WTC11 (cell line): ENCODE measurements around the gene AGAP3. TPM values are rescaled to one million over a fixed set of nuclear protein-coding genes. Genes with fewer than 3 reads are reported as not detected.

Experiments used
- ATAC-seq: fragments of 200-7000 bp; cut with Tn5 transposase; 2 replicates; pipeline ENCODE4 v1.10.0; 2021; ENCODE audit warnings: mild to moderate bottlenecking, moderate library complexity
- CTCF ChIA-PET: fragments of 300-600 bp; sonication (Branson Sonifier 250); formaldehyde crosslinking; loops from one replicate; lab custom pipeline; 2021; ENCODE audit warnings: antibody characterized with exemption; lab: Charles Lee
- POLR2A ChIA-PET: fragments of 350-600 bp; sonication (Branson Sonifier 250); formaldehyde crosslinking; loops from one replicate; lab custom pipeline; 2021; ENCODE audit warnings: antibody characterized with exemption; lab: Charles Lee
- DNase-seq: peaks from one replicate; pipeline ENCODE4 v3.0.0; 2021; ENCODE audit warnings: low spot score
- H3K27ac Mint-ChIP-seq: 2 replicates; pipeline ENCODE4 v1.8.0; 2021; ENCODE audit warnings: mixed read lengths
- H3K27me3 Mint-ChIP-seq: 2 replicates; pipeline ENCODE4 v1.8.0; 2021; ENCODE audit warnings: low read depth, mild to moderate bottlenecking, moderate library complexity, mixed read lengths
- H3K36me3 Mint-ChIP-seq: 2 replicates; pipeline ENCODE4 v1.8.0; 2021; ENCODE audit warnings: mixed read lengths
- H3K4me1 Mint-ChIP-seq: 2 replicates; pipeline ENCODE4 v1.8.0; 2022; ENCODE audit warnings: mixed read lengths
- H3K4me3 Mint-ChIP-seq: 2 replicates; pipeline ENCODE4 v1.8.0; 2021; ENCODE audit warnings: mild to moderate bottlenecking, moderate library complexity, mixed read lengths
- H3K9me3 Mint-ChIP-seq: 2 replicates; pipeline ENCODE4 v1.8.0; 2021; ENCODE audit warnings: mixed read lengths
- ATF1 ChIP-seq: sonication (generic); formaldehyde crosslinking; IDR thresholded peaks from 2 replicates; pipeline ENCODE4 v1.8.1; 2023; ENCODE audit warnings: mild to moderate bottlenecking, moderate library complexity, missing genetic modification reagents
- CBFB ChIP-seq: sonication (generic); formaldehyde crosslinking; IDR thresholded peaks from 2 replicates; pipeline ENCODE4 v1.8.1; 2022; ENCODE audit warnings: mild to moderate bottlenecking, low read depth, missing genetic modification reagents
- EMX1 ChIP-seq: fragments of 250-450 bp; sonication (Bioruptor Pico); IDR thresholded peaks from 2 replicates; pipeline ENCODE4 v1.8.0; 2021; ENCODE audit warnings: mild to moderate bottlenecking
- FOXK1 ChIP-seq: sonication (generic); formaldehyde crosslinking; IDR thresholded peaks from 2 replicates; pipeline ENCODE4 v1.8.0; 2022; ENCODE audit warnings: mild to moderate bottlenecking, moderate library complexity, missing genetic modification reagents
- GABPB1 ChIP-seq: sonication (generic); formaldehyde crosslinking; IDR thresholded peaks from 2 replicates; pipeline ENCODE4 v1.8.1; 2023; ENCODE audit warnings: mild to moderate bottlenecking, missing genetic modification reagents
- JUN ChIP-seq: sonication (generic); formaldehyde crosslinking; IDR thresholded peaks from 2 replicates; pipeline ENCODE4 v1.8.0; 2023; ENCODE audit warnings: mild to moderate bottlenecking, missing genetic modification reagents
- MYBL2 ChIP-seq: sonication (generic); formaldehyde crosslinking; IDR thresholded peaks from 2 replicates; pipeline ENCODE4 v1.8.1; 2023; ENCODE audit warnings: mild to moderate bottlenecking, moderate library complexity, missing genetic modification reagents
- NR1H2 ChIP-seq: sonication (generic); formaldehyde crosslinking; IDR thresholded peaks from 2 replicates; pipeline ENCODE4 v1.9.0; 2021; ENCODE audit warnings: mild to moderate bottlenecking, moderate library complexity, missing genetic modification reagents
- TEAD4 ChIP-seq: sonication (generic); formaldehyde crosslinking; IDR thresholded peaks from 2 replicates; pipeline ENCODE4 v1.8.0; 2022; ENCODE audit warnings: mild to moderate bottlenecking, missing genetic modification reagents
- ZBTB21 ChIP-seq: sonication (generic); formaldehyde crosslinking; IDR thresholded peaks from 2 replicates; pipeline ENCODE4 v1.8.1; 2023; ENCODE audit warnings: mild to moderate bottlenecking, missing genetic modification reagents, borderline replicate concordance
- ZNF121 ChIP-seq: sonication (generic); formaldehyde crosslinking; IDR thresholded peaks from 2 replicates; pipeline ENCODE4 v1.8.0; 2023; ENCODE audit warnings: missing genetic modification reagents
- ZNF138 ChIP-seq: sonication (generic); formaldehyde crosslinking; conservative IDR thresholded peaks from 2 replicates; pipeline ENCODE4 v1.8.1; 2022; ENCODE audit warnings: mild to moderate bottlenecking, moderate library complexity, missing genetic modification reagents
- ZNF263 ChIP-seq: sonication (generic); formaldehyde crosslinking; IDR thresholded peaks from 2 replicates; pipeline ENCODE4 v1.8.1; 2022; ENCODE audit warnings: low read depth, mild to moderate bottlenecking, moderate library complexity, missing genetic modification reagents
- ZNF416 ChIP-seq: fragments of 250-450 bp; sonication (Bioruptor Pico); IDR thresholded peaks from 2 replicates; pipeline ENCODE4 v1.9.0; 2021; ENCODE audit warnings: mild to moderate bottlenecking, inconsistent platforms
- total RNA-seq: library from RNA; stranded (reverse); gene quantifications from 3 replicates; pipeline ENCODE4 v1.2.3, GENCODE V29; 2021
- TF ChIP-seq, protein P1 (sequence below): fragments of 250-450 bp; sonication (Bioruptor Pico); IDR thresholded peaks from 2 replicates; pipeline ENCODE4 v1.8.0; 2021; ENCODE audit warnings: mild to moderate bottlenecking
- TF ChIP-seq, protein P2 (sequence below): sonication (generic); formaldehyde crosslinking; IDR thresholded peaks from 2 replicates; pipeline ENCODE4 v1.8.0; 2023; ENCODE audit warnings: missing genetic modification reagents, mild to moderate bottlenecking, borderline replicate concordance
- TF ChIP-seq, protein P3 (sequence below): sonication (generic); formaldehyde crosslinking; IDR thresholded peaks from 2 replicates; pipeline ENCODE4 v1.8.0; 2022; ENCODE audit warnings: missing genetic modification reagents
- TF ChIP-seq, protein P4 (sequence below): sonication (generic); formaldehyde crosslinking; conservative IDR thresholded peaks from 2 replicates; pipeline ENCODE4 v1.8.1; 2023; ENCODE audit warnings: mild to moderate bottlenecking, low read depth, missing genetic modification reagents, moderate library complexity
- TF ChIP-seq, protein P5 (sequence below): sonication (generic); formaldehyde crosslinking; IDR thresholded peaks from 2 replicates; pipeline ENCODE4 v1.8.1; 2022; ENCODE audit warnings: mild to moderate bottlenecking, moderate library complexity, missing genetic modification reagents
- TF ChIP-seq, protein P6 (sequence below): sonication (generic); formaldehyde crosslinking; IDR thresholded peaks from 2 replicates; pipeline ENCODE4 v1.8.1; 2023; ENCODE audit warnings: mild to moderate bottlenecking, missing genetic modification reagents, moderate library complexity

Gene AGAP3
- total RNA-seq, 1 experiment from 2014 or later = 163 TPM

DNA sequence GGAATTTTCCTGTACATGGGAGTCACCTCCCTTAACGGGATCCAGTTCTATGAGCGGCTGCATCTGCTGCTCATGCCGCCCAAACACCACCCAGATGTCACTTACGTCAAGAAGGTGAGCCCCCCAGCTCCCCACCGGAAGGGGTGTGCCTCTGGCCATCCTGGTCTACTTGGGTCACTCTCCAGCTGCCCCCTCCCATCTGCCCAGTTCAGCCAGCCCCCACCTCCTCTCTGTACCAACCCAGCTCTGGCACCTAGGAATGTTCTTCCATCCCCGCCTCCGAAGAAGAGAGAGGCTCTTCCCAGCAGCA is 10.7 kb upstream of the AGAP3 start:
- TF ChIP-seq, protein P1, sequence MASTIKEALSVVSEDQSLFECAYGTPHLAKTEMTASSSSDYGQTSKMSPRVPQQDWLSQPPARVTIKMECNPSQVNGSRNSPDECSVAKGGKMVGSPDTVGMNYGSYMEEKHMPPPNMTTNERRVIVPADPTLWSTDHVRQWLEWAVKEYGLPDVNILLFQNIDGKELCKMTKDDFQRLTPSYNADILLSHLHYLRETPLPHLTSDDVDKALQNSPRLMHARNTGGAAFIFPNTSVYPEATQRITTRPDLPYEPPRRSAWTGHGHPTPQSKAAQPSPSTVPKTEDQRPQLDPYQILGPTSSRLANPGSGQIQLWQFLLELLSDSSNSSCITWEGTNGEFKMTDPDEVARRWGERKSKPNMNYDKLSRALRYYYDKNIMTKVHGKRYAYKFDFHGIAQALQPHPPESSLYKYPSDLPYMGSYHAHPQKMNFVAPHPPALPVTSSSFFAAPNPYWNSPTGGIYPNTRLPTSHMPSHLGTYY (CRISPR knock-in tag) = no peak
- TF ChIP-seq ZNF138 (CRISPR knock-in tag) (no peak), ZNF263 (CRISPR knock-in tag) (no peak), JUN (CRISPR knock-in tag) (no peak), ZBTB21 (CRISPR knock-in tag) (no peak), GABPB1 (no peak), EMX1 (CRISPR knock-in tag) (no peak), ZNF416 (no peak), MYBL2 (CRISPR knock-in tag) (no peak), CBFB (CRISPR knock-in tag) (no peak)
- TF ChIP-seq, protein P2, sequence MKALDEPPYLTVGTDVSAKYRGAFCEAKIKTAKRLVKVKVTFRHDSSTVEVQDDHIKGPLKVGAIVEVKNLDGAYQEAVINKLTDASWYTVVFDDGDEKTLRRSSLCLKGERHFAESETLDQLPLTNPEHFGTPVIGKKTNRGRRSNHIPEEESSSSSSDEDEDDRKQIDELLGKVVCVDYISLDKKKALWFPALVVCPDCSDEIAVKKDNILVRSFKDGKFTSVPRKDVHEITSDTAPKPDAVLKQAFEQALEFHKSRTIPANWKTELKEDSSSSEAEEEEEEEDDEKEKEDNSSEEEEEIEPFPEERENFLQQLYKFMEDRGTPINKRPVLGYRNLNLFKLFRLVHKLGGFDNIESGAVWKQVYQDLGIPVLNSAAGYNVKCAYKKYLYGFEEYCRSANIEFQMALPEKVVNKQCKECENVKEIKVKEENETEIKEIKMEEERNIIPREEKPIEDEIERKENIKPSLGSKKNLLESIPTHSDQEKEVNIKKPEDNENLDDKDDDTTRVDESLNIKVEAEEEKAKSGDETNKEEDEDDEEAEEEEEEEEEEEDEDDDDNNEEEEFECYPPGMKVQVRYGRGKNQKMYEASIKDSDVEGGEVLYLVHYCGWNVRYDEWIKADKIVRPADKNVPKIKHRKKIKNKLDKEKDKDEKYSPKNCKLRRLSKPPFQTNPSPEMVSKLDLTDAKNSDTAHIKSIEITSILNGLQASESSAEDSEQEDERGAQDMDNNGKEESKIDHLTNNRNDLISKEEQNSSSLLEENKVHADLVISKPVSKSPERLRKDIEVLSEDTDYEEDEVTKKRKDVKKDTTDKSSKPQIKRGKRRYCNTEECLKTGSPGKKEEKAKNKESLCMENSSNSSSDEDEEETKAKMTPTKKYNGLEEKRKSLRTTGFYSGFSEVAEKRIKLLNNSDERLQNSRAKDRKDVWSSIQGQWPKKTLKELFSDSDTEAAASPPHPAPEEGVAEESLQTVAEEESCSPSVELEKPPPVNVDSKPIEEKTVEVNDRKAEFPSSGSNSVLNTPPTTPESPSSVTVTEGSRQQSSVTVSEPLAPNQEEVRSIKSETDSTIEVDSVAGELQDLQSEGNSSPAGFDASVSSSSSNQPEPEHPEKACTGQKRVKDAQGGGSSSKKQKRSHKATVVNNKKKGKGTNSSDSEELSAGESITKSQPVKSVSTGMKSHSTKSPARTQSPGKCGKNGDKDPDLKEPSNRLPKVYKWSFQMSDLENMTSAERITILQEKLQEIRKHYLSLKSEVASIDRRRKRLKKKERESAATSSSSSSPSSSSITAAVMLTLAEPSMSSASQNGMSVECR (CRISPR knock-in tag) = no peak
- TF ChIP-seq, protein P3, sequence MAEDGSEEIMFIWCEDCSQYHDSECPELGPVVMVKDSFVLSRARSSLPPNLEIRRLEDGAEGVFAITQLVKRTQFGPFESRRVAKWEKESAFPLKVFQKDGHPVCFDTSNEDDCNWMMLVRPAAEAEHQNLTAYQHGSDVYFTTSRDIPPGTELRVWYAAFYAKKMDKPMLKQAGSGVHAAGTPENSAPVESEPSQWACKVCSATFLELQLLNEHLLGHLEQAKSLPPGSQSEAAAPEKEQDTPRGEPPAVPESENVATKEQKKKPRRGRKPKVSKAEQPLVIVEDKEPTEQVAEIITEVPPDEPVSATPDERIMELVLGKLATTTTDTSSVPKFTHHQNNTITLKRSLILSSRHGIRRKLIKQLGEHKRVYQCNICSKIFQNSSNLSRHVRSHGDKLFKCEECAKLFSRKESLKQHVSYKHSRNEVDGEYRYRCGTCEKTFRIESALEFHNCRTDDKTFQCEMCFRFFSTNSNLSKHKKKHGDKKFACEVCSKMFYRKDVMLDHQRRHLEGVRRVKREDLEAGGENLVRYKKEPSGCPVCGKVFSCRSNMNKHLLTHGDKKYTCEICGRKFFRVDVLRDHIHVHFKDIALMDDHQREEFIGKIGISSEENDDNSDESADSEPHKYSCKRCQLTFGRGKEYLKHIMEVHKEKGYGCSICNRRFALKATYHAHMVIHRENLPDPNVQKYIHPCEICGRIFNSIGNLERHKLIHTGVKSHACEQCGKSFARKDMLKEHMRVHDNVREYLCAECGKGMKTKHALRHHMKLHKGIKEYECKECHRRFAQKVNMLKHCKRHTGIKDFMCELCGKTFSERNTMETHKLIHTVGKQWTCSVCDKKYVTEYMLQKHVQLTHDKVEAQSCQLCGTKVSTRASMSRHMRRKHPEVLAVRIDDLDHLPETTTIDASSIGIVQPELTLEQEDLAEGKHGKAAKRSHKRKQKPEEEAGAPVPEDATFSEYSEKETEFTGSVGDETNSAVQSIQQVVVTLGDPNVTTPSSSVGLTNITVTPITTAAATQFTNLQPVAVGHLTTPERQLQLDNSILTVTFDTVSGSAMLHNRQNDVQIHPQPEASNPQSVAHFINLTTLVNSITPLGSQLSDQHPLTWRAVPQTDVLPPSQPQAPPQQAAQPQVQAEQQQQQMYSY (CRISPR knock-in tag) = no peak
- peaks cover 24% of the 10 kb centered on the region for H3K36me3 Mint-ChIP-seq
- ChIA-PET CTCF (interaction anchor here (1.3 to 4.8 kb wide), 2 partner anchors 36 to 113 kb away, joined by 3 to 64 read pairs; no protein-coding TSS in a partner anchor), POLR2A (interaction anchor here (1.1 kb wide), 1 partner anchor 36 kb away, joined by 4 read pairs; no protein-coding TSS in a partner anchor)
- no peaks in the 10 kb centered on the region for H3K27me3 Mint-ChIP-seq
- H3K4me3 Mint-ChIP-seq = no peak overlapping the region
- no peaks in the 10 kb centered on the region for H3K9me3 Mint-ChIP-seq
- H3K4me1 Mint-ChIP-seq = peaks cover 29% of the 10 kb centered on the region
- peak overlapping the region; percentile 57; the same call in 1 of the 2 replicates for H3K27ac Mint-ChIP-seq
- DNase-seq = no peak
- ATAC-seq = no peak

DNA sequence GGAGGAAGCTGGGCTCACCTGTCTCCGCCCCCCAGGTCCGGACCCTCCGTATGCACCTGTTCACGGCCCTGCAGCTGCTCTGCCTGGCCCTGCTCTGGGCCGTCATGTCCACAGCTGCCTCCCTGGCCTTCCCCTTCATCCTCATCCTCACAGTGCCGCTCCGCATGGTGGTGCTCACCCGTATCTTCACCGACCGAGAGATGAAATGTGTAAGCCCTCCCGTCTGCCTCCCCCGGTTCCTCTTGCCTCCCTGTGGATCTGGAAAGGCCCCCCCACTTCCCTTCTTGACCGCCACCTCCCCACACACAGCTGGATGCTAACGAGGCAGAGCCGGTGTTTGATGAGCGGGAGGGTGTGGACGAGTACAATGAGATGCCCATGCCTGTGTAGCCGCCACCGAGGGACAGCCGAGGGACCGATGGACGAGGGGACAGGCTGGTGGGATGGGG is 10.3 kb upstream of the AGAP3 start:
- Mint-ChIP-seq H3K36me3 (peaks cover 23% of the 10 kb centered on the region), H3K4me1 (peaks cover 29% of the 10 kb centered on the region), H3K9me3 (no peaks in the 10 kb centered on the region), H3K4me3 (no peak overlapping the region), H3K27me3 (no peaks in the 10 kb centered on the region), H3K27ac (peak overlapping the region; percentile 57; the same call in 1 of the 2 replicates)
- no peak for TF ChIP-seq GABPB1
- no peak for TF ChIP-seq ATF1 (CRISPR knock-in tag)
- TF ChIP-seq, protein P4, sequence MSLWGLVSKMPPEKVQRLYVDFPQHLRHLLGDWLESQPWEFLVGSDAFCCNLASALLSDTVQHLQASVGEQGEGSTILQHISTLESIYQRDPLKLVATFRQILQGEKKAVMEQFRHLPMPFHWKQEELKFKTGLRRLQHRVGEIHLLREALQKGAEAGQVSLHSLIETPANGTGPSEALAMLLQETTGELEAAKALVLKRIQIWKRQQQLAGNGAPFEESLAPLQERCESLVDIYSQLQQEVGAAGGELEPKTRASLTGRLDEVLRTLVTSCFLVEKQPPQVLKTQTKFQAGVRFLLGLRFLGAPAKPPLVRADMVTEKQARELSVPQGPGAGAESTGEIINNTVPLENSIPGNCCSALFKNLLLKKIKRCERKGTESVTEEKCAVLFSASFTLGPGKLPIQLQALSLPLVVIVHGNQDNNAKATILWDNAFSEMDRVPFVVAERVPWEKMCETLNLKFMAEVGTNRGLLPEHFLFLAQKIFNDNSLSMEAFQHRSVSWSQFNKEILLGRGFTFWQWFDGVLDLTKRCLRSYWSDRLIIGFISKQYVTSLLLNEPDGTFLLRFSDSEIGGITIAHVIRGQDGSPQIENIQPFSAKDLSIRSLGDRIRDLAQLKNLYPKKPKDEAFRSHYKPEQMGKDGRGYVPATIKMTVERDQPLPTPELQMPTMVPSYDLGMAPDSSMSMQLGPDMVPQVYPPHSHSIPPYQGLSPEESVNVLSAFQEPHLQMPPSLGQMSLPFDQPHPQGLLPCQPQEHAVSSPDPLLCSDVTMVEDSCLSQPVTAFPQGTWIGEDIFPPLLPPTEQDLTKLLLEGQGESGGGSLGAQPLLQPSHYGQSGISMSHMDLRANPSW (CRISPR knock-in tag) = no peak
- TF ChIP-seq TEAD4 (CRISPR knock-in tag) = no peak
- no peak for TF ChIP-seq ZNF121
- no peak for TF ChIP-seq FOXK1
- TF ChIP-seq NR1H2 = no peak
- TF ChIP-seq, protein P5, sequence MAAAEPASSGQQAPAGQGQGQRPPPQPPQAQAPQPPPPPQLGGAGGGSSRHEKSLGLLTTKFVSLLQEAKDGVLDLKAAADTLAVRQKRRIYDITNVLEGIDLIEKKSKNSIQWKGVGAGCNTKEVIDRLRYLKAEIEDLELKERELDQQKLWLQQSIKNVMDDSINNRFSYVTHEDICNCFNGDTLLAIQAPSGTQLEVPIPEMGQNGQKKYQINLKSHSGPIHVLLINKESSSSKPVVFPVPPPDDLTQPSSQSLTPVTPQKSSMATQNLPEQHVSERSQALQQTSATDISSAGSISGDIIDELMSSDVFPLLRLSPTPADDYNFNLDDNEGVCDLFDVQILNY (CRISPR knock-in tag) = no peak
- TF ChIP-seq, protein P6, sequence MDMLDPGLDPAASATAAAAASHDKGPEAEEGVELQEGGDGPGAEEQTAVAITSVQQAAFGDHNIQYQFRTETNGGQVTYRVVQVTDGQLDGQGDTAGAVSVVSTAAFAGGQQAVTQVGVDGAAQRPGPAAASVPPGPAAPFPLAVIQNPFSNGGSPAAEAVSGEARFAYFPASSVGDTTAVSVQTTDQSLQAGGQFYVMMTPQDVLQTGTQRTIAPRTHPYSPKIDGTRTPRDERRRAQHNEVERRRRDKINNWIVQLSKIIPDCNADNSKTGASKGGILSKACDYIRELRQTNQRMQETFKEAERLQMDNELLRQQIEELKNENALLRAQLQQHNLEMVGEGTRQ (CRISPR knock-in tag) = no peak
- ChIA-PET CTCF (interaction anchor here (0.8 to 4.8 kb wide), 11 partner anchors 8 to 113 kb away, joined by 3 to 64 read pairs (median 4); partner anchors contain the start of gene AGAP3), POLR2A (interaction anchor here (0.6 to 2.2 kb wide), 5 partner anchors 9 to 48 kb away, joined by 3 to 13 read pairs (median 4); no protein-coding TSS in a partner anchor)
- DNase-seq (no peak), ATAC-seq (no peak)
